ENCODE measurements around the gene CEP112. TPM values are rescaled to one million over a fixed set of nuclear protein-coding genes. Genes with fewer than 3 reads are reported as not detected.

Gene CEP112
- total and polyA plus RNA-seq, 2 of the 4 experiments (the other 2 are of a cell fraction), result 2.5 to 5.6 TPM

GRCh38 chr17:66233023-66233753, 41.3 kb upstream of the CEP112 start:
- H3K4me3 ChIP-seq (ENCODE audit: insufficient read depth, low read depth, low read length), result no peak overlapping the region
- ChIA-PET CTCF (interaction anchor here (0.5 kb wide), 1 partner anchor 436 kb away, joined by 5 read pairs; no protein-coding TSS in a partner anchor), POLR2A (ENCODE audit: unreplicated experiment) (no interaction called here)
- H2BK15ac ChIP-seq (ENCODE audit: low read depth, low read length), result no peak overlapping the region
- no peak overlapping the region for H3K4me2 ChIP-seq (ENCODE audit: low read depth, low read length)
- no peak overlapping the region for H3K9ac ChIP-seq (ENCODE audit: low read depth, low read length)
- no peak for DNase-seq
- H3K23ac ChIP-seq (ENCODE audit: low read depth, low read length), result no peak overlapping the region
- WGBS, 2 experiments (ENCODE audit: extremely low coverage in 2 of 2, insufficient read length in 1 of 2), result 85% methylated on average over 3 of the region's 8 CpGs; no CpG with 5 or more reads in 1 of the 2 experiments
- no peak overlapping the region for H2BK20ac ChIP-seq (ENCODE audit: low read depth, low read length)
- no peak overlapping the region for H4K91ac ChIP-seq (ENCODE audit: insufficient read depth, low read depth, low read length)
- intact Hi-C loops (cut with micrococcal nuclease), result no loop called here
- no peaks in the 10 kb centered on the region; the same call in 1 of the 2 replicates for H3K27me3 ChIP-seq (ENCODE audit: control insufficient read depth, insufficient read depth, low read length)
- no peak overlapping the region for H3K4ac ChIP-seq (ENCODE audit: low read depth, low read length)
- H4K8ac ChIP-seq (ENCODE audit: low read depth in 2 of 2, low read length in 2 of 2), result no peak overlapping the region
- no peaks in the 10 kb centered on the region for H3K36me3 ChIP-seq (ENCODE audit: control insufficient read depth, insufficient read depth, low read length)
- ATAC-seq (ENCODE audit: low read depth), result no peak
- no peak overlapping the region for H2AFZ ChIP-seq (replicated peaks; ENCODE audit: low read length, poor library complexity)
- H3K27ac ChIP-seq (ENCODE audit: insufficient read depth, low read length), result no peak overlapping the region
- H4K20me1 ChIP-seq (ENCODE audit: insufficient read depth, low read length), result no peaks in the 10 kb centered on the region
- H2AK5ac ChIP-seq (ENCODE audit: low read depth, low read length), result no peak overlapping the region
- H2AK9ac ChIP-seq (replicated peaks; ENCODE audit: low read depth, low read length, poor library complexity), result no peak overlapping the region
- H3K9me3 ChIP-seq (ENCODE audit: control insufficient read depth, insufficient read depth, low read length), result no peaks in the 10 kb centered on the region
- dilution Hi-C loops (cut with HindIII; ENCODE audit: low sequenced_read_pairs, unreplicated experiment), result no loop called here
- H3K4me1 ChIP-seq (ENCODE audit: control insufficient read depth, insufficient read depth, low read length), result no peaks in the 10 kb centered on the region
- H2BK5ac ChIP-seq (ENCODE audit: low read depth, low read length, poor library complexity, severe bottlenecking), result no peak overlapping the region
- no TSS peak for BruUV-seq (replicated peaks)
- no peaks in the 10 kb centered on the region for H3K9me1 ChIP-seq (ENCODE audit: insufficient read depth, low read length)
- H3K79me1 ChIP-seq (ENCODE audit: low read depth in 1 of 2, low read length in 2 of 2), result no peaks in the 10 kb centered on the region
- in situ Hi-C loops (cut with MboI; ENCODE audit: low sequenced_read_pairs), result no loop called here
- no peak overlapping the region for H3K18ac ChIP-seq (ENCODE audit: low read depth, low read length)
- H3K56ac ChIP-seq (ENCODE audit: extremely low read depth, insufficient read depth, low read length), result no peak overlapping the region
- no peak overlapping the region for H3K14ac ChIP-seq (replicated peaks; ENCODE audit: low read depth, low read length)
- TF ChIP-seq CEBPB (IDR thresholded peaks at IDR 0.05; ENCODE audit: low read depth, low read length), result no peak
- TF ChIP-seq CHD1 (IDR thresholded peaks at IDR 0.05; ENCODE audit: low read depth, low read length), result no peak
- TF ChIP-seq CTCF (conservative IDR thresholded peaks at IDR 0.05; ENCODE audit: low read depth, low read length), result no peak
- H4K5ac ChIP-seq (ENCODE audit: low read depth, low read length), result no peak overlapping the region
- H2BK120ac ChIP-seq (ENCODE audit: low read depth, low read length), result no peak overlapping the region

All from IMR-90 (cell line).